Neural progenitor cell (in vitro differentiated cells): Measurements from ENCODE around the gene MMP12.

Experiments
- CTCF ChIP-seq: fragments of 200-600 bp; sonication (generic); IDR thresholded peaks from 2 replicates; pipeline ENCODE4 v1.5.1; 2017; ENCODE audit warnings: antibody characterized with exemption, mild to moderate bottlenecking
- EZH2 ChIP-seq: fragments of 200-600 bp; sonication (generic); IDR thresholded peaks from 2 replicates; pipeline ENCODE4 v1.6.1; 2017; ENCODE audit warnings: antibody characterized with exemption, mild to moderate bottlenecking, moderate library complexity
- EZH2phosphoT487 ChIP-seq: fragments of 200-600 bp; sonication (generic); IDR thresholded peaks from 2 replicates; pipeline ENCODE4 v1.6.1; 2017; ENCODE audit warnings: antibody characterized with exemption

- no peak for TF ChIP-seq CTCF
- no peak for TF ChIP-seq EZH2
- TF ChIP-seq EZH2phosphoT487: no peak
Observed at GRCh38 chr11:102830001-102830727, 44.6 kb downstream of the MMP12 start.
